Measurements from ENCODE around the gene GSTM2. TPM values are rescaled to one million over a fixed set of nuclear protein-coding genes. Genes with fewer than 3 reads are reported as not detected.
"Not testable (repeated sequence)": the region's sequence is repeated elsewhere in the genome, so short reads cannot be mapped to it uniquely, and the experiment has no call there.

GSTM2 gene
- total and polyA plus RNA-seq, 2 donors (not counting 3 experiments of a cell fraction or from before 2014, with no cell fraction given): 21.5 to 23.6 TPM

DNA sequence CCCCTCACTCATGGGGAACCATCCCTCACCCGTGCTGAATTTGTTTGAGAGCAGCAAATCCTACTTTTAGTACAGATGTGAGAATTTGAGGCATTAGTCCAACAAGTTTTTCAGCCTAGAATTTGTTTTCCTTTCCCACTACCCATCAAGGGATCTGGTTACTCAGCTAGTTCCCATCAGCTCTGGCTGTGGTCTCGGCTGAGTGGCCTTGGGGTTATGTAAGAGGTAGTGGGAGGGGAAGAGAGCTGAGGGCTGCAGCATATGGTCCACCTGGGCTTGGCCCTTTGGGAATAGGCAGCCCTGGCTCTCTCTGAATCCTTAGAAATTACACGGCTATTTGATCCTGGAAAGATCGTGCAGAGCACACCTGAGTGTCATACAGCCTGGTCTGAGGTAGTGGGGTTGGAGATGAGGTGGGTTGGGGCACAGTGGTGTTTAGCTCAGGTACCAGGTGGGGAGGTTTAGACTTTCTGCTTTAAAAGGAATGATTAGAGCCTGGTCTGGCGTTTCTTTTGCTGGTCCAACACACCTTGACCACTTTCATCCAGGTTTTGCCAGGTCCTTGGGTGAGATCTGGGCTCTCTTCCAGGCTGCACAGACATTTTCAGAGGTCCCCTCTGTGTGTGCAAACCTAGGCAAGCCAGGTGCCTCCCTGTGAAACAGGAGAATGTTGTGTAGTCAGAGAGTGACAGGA is 7.7 kb upstream of the GSTM2 start:
- Histone ChIP-seq H3K4me2 (ENCODE audit: insufficient read depth, low read length) (no peak overlapping the region), H3K79me2 (ENCODE audit: control insufficient read depth, insufficient read depth, low read length) (no peaks in the 10 kb centered on the region), H3K4me1 (ENCODE audit: control insufficient read depth, extremely low read depth, insufficient read depth, low read length) (peaks cover 9% of the 10 kb centered on the region), H3K9me3 (replicated peaks; ENCODE audit: control insufficient read depth, insufficient read depth, low read length) (no peaks in the 10 kb centered on the region), H3K9me1 (replicated peaks; ENCODE audit: control insufficient read depth, extremely low read depth, insufficient read depth, low read length) (no peaks in the 10 kb centered on the region), H4K20me1 (replicated peaks; ENCODE audit: control insufficient read depth, extremely low read depth, insufficient read depth, low read length) (no peaks in the 10 kb centered on the region), H2AFZ (ENCODE audit: low read depth, low read length) (no peak overlapping the region), H3K27ac (ENCODE audit: insufficient read depth, low read depth, low read length) (no peak overlapping the region), H3K36me3 (ENCODE audit: control insufficient read depth in 2 of 2, extremely low read depth in 1 of 2, insufficient read depth in 2 of 2, low read length in 2 of 2) (no peaks in the 10 kb centered on the region), H3K27me3 (ENCODE audit: control insufficient read depth in 2 of 2, insufficient read depth in 2 of 2, low read length in 2 of 2) (no peaks in the 10 kb centered on the region), H3K9ac (replicated peaks; ENCODE audit: extremely low read depth, insufficient read depth, low read length) (no peak overlapping the region), H3K4me3 (replicated peaks in 1 of 3; ENCODE audit: insufficient read depth in 1 of 3, low read depth in 1 of 3, low read length in 3 of 3) (no peak overlapping the region)
- BruUV-seq (replicated peaks): no TSS peak
- DNase-seq (ENCODE audit: low read depth, low spot score): no peak
- CTCF ChIA-PET: interaction anchor here (0.7 kb wide), 1 partner anchor 11 kb away, joined by 3 read pairs; no protein-coding TSS in a partner anchor
- no peak for TF ChIP-seq POLR2AphosphoS5 (IDR thresholded peaks at IDR 0.05; ENCODE audit: insufficient read depth, low read depth, low read length)
- no peak for TF ChIP-seq EZH2 (IDR thresholded peaks at IDR 0.05; ENCODE audit: borderline replicate concordance, low read depth, low read length, severe bottlenecking)
- no peak for TF ChIP-seq POLR2A (IDR thresholded peaks at IDR 0.05; ENCODE audit: low read depth, low read length)
- no peak for TF ChIP-seq MYC (IDR thresholded peaks at IDR 0.05; ENCODE audit: low read depth, low read length)
- TF ChIP-seq, protein P1, sequence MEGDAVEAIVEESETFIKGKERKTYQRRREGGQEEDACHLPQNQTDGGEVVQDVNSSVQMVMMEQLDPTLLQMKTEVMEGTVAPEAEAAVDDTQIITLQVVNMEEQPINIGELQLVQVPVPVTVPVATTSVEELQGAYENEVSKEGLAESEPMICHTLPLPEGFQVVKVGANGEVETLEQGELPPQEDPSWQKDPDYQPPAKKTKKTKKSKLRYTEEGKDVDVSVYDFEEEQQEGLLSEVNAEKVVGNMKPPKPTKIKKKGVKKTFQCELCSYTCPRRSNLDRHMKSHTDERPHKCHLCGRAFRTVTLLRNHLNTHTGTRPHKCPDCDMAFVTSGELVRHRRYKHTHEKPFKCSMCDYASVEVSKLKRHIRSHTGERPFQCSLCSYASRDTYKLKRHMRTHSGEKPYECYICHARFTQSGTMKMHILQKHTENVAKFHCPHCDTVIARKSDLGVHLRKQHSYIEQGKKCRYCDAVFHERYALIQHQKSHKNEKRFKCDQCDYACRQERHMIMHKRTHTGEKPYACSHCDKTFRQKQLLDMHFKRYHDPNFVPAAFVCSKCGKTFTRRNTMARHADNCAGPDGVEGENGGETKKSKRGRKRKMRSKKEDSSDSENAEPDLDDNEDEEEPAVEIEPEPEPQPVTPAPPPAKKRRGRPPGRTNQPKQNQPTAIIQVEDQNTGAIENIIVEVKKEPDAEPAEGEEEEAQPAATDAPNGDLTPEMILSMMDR (IDR thresholded peaks at IDR 0.05; ENCODE audit: extremely low read depth in 1 of 2, insufficient read depth in 1 of 2, low read depth in 1 of 2, low read length in 2 of 2): no peak
- FAIRE-seq: no peak
- intact Hi-C loops (cut with micrococcal nuclease): no loop called here
- POLR2A ChIA-PET: no interaction called here
- dilution Hi-C loops (cut with MboI; ENCODE audit: extremely low pct_ligation_motif_present, low sequenced_read_pairs): no loop called here

DNA sequence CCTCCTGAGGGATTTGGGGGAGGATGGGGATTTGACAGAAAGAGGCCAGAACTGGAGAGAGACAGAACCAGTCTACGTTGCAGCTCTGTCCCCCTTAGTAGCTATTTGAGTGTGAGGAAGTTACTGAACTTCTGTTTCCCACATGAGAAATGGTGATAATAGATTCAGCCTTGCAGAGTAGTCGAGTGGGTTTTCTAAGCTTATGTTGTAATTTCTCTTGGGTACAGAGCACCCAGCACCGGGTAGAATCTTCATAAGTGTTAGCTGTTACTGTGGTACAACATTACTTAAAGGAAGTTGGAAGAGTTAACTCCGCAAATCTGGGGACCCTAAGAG is 7.2 kb upstream of the GSTM2 start:
- H3K4me3 ChIP-seq (replicated peaks in 1 of 3; ENCODE audit: insufficient read depth in 1 of 3, low read depth in 1 of 3, low read length in 3 of 3); dilution Hi-C loops (cut with MboI; ENCODE audit: extremely low pct_ligation_motif_present, low sequenced_read_pairs); POLR2A ChIA-PET: not testable (repeated sequence)

More for the DNA sequence above, 7.2 kb upstream of the GSTM2 start:
- H3K27ac ChIP-seq (ENCODE audit: insufficient read depth, low read depth, low read length); H3K4me1 ChIP-seq (ENCODE audit: control insufficient read depth, extremely low read depth, insufficient read depth, low read length); BruUV-seq (replicated peaks); H2AFZ ChIP-seq (ENCODE audit: low read depth, low read length); H3K9me1 ChIP-seq (replicated peaks; ENCODE audit: control insufficient read depth, extremely low read depth, insufficient read depth, low read length); H3K27me3 ChIP-seq (ENCODE audit: control insufficient read depth in 2 of 2, insufficient read depth in 2 of 2, low read length in 2 of 2); H3K4me2 ChIP-seq (ENCODE audit: insufficient read depth, low read length); intact Hi-C loops (cut with micrococcal nuclease); H3K9me3 ChIP-seq (replicated peaks; ENCODE audit: control insufficient read depth, insufficient read depth, low read length); DNase-seq (ENCODE audit: low read depth, low spot score); H3K79me2 ChIP-seq (ENCODE audit: control insufficient read depth, insufficient read depth, low read length); H4K20me1 ChIP-seq (replicated peaks; ENCODE audit: control insufficient read depth, extremely low read depth, insufficient read depth, low read length); FAIRE-seq; H3K9ac ChIP-seq (replicated peaks; ENCODE audit: extremely low read depth, insufficient read depth, low read length); H3K36me3 ChIP-seq (ENCODE audit: control insufficient read depth in 2 of 2, extremely low read depth in 1 of 2, insufficient read depth in 2 of 2, low read length in 2 of 2): not testable (repeated sequence)
- CTCF ChIA-PET: interaction anchor here (0.7 to 1.7 kb wide), 2 partner anchors 11 to 115 kb away, joined by 3 to 6 read pairs; no protein-coding TSS in a partner anchor
